HepG2 (cell line): Measurements from ENCODE around the gene PRRC1. TPM values are rescaled to one million over a fixed set of nuclear protein-coding genes. Genes with fewer than 3 reads are reported as not detected.

Experiments used
- DBP ChIP-seq: sonication (generic); formaldehyde crosslinking; IDR thresholded peaks from 2 replicates; pipeline ENCODE4 v1.4.0; 2020; ENCODE audit warnings: missing genetic modification reagents; ENCODE audit errors: not compliant biosample characterization
- HNF4A ChIP-seq: sonication (generic); formaldehyde crosslinking; IDR thresholded peaks from 2 replicates; pipeline ENCODE4 v1.4.0; 2020; ENCODE audit warnings: missing genetic modification reagents
- ISX ChIP-seq: sonication (generic); formaldehyde crosslinking; conservative IDR thresholded peaks from 2 replicates; pipeline ENCODE4 v1.5.0; 2020; ENCODE audit warnings: missing genetic modification reagents
- POGZ ChIP-seq: sonication (generic); formaldehyde crosslinking; IDR thresholded peaks from 2 replicates; pipeline ENCODE4 v1.4.0; 2020; ENCODE audit warnings: mild to moderate bottlenecking, missing genetic modification reagents
- TBP ChIP-seq: sonication (generic); formaldehyde crosslinking; IDR thresholded peaks from 2 replicates; pipeline ENCODE4 v1.5.0; 2020; ENCODE audit warnings: missing genetic modification reagents
- ZBTB14 ChIP-seq: sonication (generic); formaldehyde crosslinking; IDR thresholded peaks from 2 replicates; pipeline ENCODE4 v1.4.0; 2020; ENCODE audit warnings: missing genetic modification reagents
- ZBTB43 ChIP-seq: sonication (generic); formaldehyde crosslinking; conservative IDR thresholded peaks from 2 replicates; pipeline ENCODE4 v1.4.0; 2020; ENCODE audit warnings: missing genetic modification reagents
- ZNF30 ChIP-seq: sonication (generic); formaldehyde crosslinking; IDR thresholded peaks from 2 replicates; pipeline ENCODE4 v1.5.0; 2020; ENCODE audit warnings: mild to moderate bottlenecking, missing genetic modification reagents
- ZNF761 ChIP-seq: sonication (generic); formaldehyde crosslinking; conservative IDR thresholded peaks from 2 replicates; pipeline ENCODE4 v1.4.0; 2020; ENCODE audit warnings: mild to moderate bottlenecking, missing genetic modification reagents
- polyA plus RNA-seq, 8 experiments: library from polyadenylated mRNA; depleted of rRNA in 3 of 8; stranded (reverse) in 7 of 8; unstranded in 1 of 8; fragments of >200 nt; fragmentation: Illumina TruSeq in 4 of 8; extraction: Trizol in 4 of 8; gene quantifications; 2 replicates each; pipeline versions ENCODE4 v1.2.1 to v1.2.3, GENCODE V29; 2011 to 2016; ENCODE audit warnings: low read depth in 4 of 8, missing spikeins in 1 of 8, mixed read lengths in 1 of 8; ENCODE audit not compliant: insufficient read depth in 1 of 8
- total RNA-seq, 5 experiments: library from RNA; depleted of rRNA; stranded (reverse); fragments of >200 nt; fragmentation: Illumina TruSeq; extraction: Trizol; gene quantifications; 2 replicates each; pipeline ENCODE4 v1.2.3, GENCODE V29; 2016; ENCODE audit warnings: low read depth in 1 of 5
- TF ChIP-seq, protein P1 (sequence below): sonication (generic); formaldehyde crosslinking; IDR thresholded peaks from 2 replicates; pipeline ENCODE4 v1.9.0; 2021; ENCODE audit warnings: missing genetic modification reagents, borderline replicate concordance
- TF ChIP-seq, protein P2 (sequence below): sonication (generic); formaldehyde crosslinking; IDR thresholded peaks from 2 replicates; pipeline ENCODE4 v1.4.0; 2020; ENCODE audit warnings: low read depth, mild to moderate bottlenecking, missing genetic modification reagents
- TF ChIP-seq, protein P3 (sequence below): IDR thresholded peaks from 2 replicates; pipeline ENCODE4 v1.6.1; 2018; ENCODE audit warnings: missing genetic modification reagents, mild to moderate bottlenecking, missing compliant biosample characterization
- TF ChIP-seq, protein P4 (sequence below): IDR thresholded peaks from 2 replicates; pipeline ENCODE4 v1.6.1; 2016
- TF ChIP-seq, protein P5 (sequence below): sonication (generic); formaldehyde crosslinking; IDR thresholded peaks from 2 replicates; pipeline ENCODE4 v1.4.0; 2020; ENCODE audit warnings: missing genetic modification reagents

Gene PRRC1
- total and polyA plus RNA-seq, 2 of the 13 experiments (the other 11 are each of a cell fraction or from before 2014, with no cell fraction given), result 48.5 to 51.9 TPM

GRCh38 chr5:127517480-127518318, at the start of gene PRRC1 (continued):
- TF ChIP-seq, protein P1, sequence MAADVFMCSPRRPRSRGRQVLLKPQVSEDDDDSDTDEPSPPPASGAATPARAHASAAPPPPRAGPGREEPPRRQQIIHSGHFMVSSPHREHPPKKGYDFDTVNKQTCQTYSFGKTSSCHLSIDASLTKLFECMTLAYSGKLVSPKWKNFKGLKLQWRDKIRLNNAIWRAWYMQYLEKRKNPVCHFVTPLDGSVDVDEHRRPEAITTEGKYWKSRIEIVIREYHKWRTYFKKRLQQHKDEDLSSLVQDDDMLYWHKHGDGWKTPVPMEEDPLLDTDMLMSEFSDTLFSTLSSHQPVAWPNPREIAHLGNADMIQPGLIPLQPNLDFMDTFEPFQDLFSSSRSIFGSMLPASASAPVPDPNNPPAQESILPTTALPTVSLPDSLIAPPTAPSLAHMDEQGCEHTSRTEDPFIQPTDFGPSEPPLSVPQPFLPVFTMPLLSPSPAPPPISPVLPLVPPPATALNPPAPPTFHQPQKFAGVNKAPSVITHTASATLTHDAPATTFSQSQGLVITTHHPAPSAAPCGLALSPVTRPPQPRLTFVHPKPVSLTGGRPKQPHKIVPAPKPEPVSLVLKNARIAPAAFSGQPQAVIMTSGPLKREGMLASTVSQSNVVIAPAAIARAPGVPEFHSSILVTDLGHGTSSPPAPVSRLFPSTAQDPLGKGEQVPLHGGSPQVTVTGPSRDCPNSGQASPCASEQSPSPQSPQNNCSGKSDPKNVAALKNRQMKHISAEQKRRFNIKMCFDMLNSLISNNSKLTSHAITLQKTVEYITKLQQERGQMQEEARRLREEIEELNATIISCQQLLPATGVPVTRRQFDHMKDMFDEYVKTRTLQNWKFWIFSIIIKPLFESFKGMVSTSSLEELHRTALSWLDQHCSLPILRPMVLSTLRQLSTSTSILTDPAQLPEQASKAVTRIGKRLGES (CRISPR knock-in tag), result peak; percentile 84; the same call in 1 of the 2 replicates
- TF ChIP-seq ZNF30 (CRISPR knock-in tag) (peak; percentile 66; the same call in 1 of the 2 replicates), ISX (CRISPR knock-in tag) (no peak), TBP (CRISPR knock-in tag) (no peak; the same call in 1 of the 2 replicates), ZBTB43 (CRISPR knock-in tag) (no peak; the same call in 1 of the 2 replicates), ZNF761 (CRISPR knock-in tag) (0 out of 2 replicates have a peak, but pooled peaks have one; percentile 26), DBP (CRISPR knock-in tag) (peak; percentile 35), POGZ (CRISPR knock-in tag) (peak; percentile 72), HNF4A (peak; percentile 67), ZBTB14 (peak; percentile 62)
- TF ChIP-seq, protein P2, sequence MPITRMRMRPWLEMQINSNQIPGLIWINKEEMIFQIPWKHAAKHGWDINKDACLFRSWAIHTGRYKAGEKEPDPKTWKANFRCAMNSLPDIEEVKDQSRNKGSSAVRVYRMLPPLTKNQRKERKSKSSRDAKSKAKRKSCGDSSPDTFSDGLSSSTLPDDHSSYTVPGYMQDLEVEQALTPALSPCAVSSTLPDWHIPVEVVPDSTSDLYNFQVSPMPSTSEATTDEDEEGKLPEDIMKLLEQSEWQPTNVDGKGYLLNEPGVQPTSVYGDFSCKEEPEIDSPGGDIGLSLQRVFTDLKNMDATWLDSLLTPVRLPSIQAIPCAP (CRISPR knock-in tag), result no peak
- TF ChIP-seq, protein P3, sequence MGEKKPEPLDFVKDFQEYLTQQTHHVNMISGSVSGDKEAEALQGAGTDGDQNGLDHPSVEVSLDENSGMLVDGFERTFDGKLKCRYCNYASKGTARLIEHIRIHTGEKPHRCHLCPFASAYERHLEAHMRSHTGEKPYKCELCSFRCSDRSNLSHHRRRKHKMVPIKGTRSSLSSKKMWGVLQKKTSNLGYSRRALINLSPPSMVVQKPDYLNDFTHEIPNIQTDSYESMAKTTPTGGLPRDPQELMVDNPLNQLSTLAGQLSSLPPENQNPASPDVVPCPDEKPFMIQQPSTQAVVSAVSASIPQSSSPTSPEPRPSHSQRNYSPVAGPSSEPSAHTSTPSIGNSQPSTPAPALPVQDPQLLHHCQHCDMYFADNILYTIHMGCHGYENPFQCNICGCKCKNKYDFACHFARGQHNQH (CRISPR knock-in tag), result peak; percentile 38; the same call in 1 of the 2 replicates
- TF ChIP-seq, protein P4, sequence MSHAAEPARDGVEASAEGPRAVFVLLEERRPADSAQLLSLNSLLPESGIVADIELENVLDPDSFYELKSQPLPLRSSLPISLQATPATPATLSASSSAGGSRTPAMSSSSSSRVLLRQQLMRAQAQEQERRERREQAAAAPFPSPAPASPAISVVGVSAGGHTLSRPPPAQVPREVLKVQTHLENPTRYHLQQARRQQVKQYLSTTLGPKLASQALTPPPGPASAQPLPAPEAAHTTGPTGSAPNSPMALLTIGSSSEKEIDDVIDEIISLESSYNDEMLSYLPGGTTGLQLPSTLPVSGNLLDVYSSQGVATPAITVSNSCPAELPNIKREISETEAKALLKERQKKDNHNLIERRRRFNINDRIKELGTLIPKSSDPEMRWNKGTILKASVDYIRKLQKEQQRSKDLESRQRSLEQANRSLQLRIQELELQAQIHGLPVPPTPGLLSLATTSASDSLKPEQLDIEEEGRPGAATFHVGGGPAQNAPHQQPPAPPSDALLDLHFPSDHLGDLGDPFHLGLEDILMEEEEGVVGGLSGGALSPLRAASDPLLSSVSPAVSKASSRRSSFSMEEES (CRISPR knock-in tag), result peak; percentile 29
- TF ChIP-seq, protein P5, sequence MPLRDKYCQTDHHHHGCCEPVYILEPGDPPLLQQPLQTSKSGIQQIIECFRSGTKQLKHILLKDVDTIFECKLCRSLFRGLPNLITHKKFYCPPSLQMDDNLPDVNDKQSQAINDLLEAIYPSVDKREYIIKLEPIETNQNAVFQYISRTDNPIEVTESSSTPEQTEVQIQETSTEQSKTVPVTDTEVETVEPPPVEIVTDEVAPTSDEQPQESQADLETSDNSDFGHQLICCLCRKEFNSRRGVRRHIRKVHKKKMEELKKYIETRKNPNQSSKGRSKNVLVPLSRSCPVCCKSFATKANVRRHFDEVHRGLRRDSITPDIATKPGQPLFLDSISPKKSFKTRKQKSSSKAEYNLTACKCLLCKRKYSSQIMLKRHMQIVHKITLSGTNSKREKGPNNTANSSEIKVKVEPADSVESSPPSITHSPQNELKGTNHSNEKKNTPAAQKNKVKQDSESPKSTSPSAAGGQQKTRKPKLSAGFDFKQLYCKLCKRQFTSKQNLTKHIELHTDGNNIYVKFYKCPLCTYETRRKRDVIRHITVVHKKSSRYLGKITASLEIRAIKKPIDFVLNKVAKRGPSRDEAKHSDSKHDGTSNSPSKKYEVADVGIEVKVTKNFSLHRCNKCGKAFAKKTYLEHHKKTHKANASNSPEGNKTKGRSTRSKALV, result peak; percentile 67
